Measurements from ENCODE around the gene BCKDK. TPM values are rescaled to one million over a fixed set of nuclear protein-coding genes. Genes with fewer than 3 reads are reported as not detected.
"Not testable (repeated sequence)": the region's sequence is repeated elsewhere in the genome, so short reads cannot be mapped to it uniquely, and the experiment has no call there.

BCKDK gene
- total and polyA plus RNA-seq, 2 donors (not counting 3 experiments of a cell fraction or from before 2014, with no cell fraction given): 57.8 to 78.3 TPM

DNA sequence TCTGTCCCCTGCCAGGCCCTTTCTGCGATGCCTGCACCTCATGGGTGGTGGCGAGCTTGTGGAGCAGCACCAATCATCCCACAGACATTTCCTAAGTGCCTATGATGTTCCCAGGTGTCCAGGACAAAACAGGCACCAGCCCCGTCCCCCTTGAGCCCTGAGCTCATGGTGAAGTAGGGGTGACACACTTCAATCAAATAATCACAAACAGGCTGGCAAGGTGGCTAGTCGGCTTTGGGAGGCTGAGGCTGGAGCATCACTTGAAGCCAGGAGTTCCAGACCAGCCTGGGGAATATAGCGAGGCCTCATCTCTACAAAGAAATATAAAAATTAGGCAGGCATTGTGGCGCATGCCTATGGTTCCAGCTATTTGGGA lies 28.1 kb downstream of the BCKDK start:
- H3K27ac ChIP-seq (ENCODE audit: insufficient read depth, low read depth, low read length): no peak overlapping the region
- H3K4me3 ChIP-seq (replicated peaks in 1 of 3; ENCODE audit: insufficient read depth in 1 of 3, low read depth in 1 of 3, low read length in 3 of 3): no peak overlapping the region
- H4K20me1 ChIP-seq (replicated peaks; ENCODE audit: control insufficient read depth, extremely low read depth, insufficient read depth, low read length): no peaks in the 10 kb centered on the region
- H3K9me1 ChIP-seq (replicated peaks; ENCODE audit: control insufficient read depth, extremely low read depth, insufficient read depth, low read length): no peaks in the 10 kb centered on the region
- BruUV-seq (replicated peaks): no TSS peak
- ChIA-PET POLR2A (interaction anchor here (1.2 kb wide), 1 partner anchor 19 kb away, joined by 6 read pairs; the partner anchor contains the start of gene KAT8), CTCF (interaction anchor here (0.7 to 2.2 kb wide), 3 partner anchors 15 to 19 kb away, joined by 4 to 7 read pairs (median 5); partner anchors contain the start of gene KAT8)
- H3K9ac ChIP-seq (replicated peaks; ENCODE audit: extremely low read depth, insufficient read depth, low read length): no peak overlapping the region
- no peaks in the 10 kb centered on the region for H3K36me3 ChIP-seq (ENCODE audit: control insufficient read depth in 2 of 2, extremely low read depth in 1 of 2, insufficient read depth in 2 of 2, low read length in 2 of 2)
- no peak for TF ChIP-seq GATA2 (IDR thresholded peaks at IDR 0.05; ENCODE audit: insufficient read depth, insufficient read length, low read depth, low read length)
- no peak for TF ChIP-seq MYC (IDR thresholded peaks at IDR 0.05; ENCODE audit: low read depth, low read length)
- no peak for TF ChIP-seq FOS (IDR thresholded peaks at IDR 0.05; ENCODE audit: borderline replicate concordance, insufficient read depth, low read length)
- TF ChIP-seq EZH2 (IDR thresholded peaks at IDR 0.05; ENCODE audit: borderline replicate concordance, low read depth, low read length, severe bottlenecking): no peak
- TF ChIP-seq POLR2AphosphoS5 (IDR thresholded peaks at IDR 0.05; ENCODE audit: insufficient read depth, low read depth, low read length): no peak
- TF ChIP-seq, protein P1, sequence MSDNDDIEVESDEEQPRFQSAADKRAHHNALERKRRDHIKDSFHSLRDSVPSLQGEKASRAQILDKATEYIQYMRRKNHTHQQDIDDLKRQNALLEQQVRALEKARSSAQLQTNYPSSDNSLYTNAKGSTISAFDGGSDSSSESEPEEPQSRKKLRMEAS (IDR thresholded peaks at IDR 0.05; ENCODE audit: insufficient read depth, insufficient read length): no peak
- no peak for TF ChIP-seq CTCF (IDR thresholded peaks at IDR 0.05; ENCODE audit: extremely low read depth in 1 of 2, insufficient read depth in 1 of 2, low read depth in 1 of 2, low read length in 2 of 2)
- TF ChIP-seq JUN (IDR thresholded peaks at IDR 0.05; ENCODE audit: borderline replicate concordance, insufficient read depth, insufficient read length, low read depth): no peak
- no peak for TF ChIP-seq POLR2A (IDR thresholded peaks at IDR 0.05; ENCODE audit: low read depth, low read length)
- dilution Hi-C loops (cut with MboI; ENCODE audit: extremely low pct_ligation_motif_present, low sequenced_read_pairs) (no loop called here), intact Hi-C loops (cut with micrococcal nuclease) (no loop called here)
- FAIRE-seq (no peak), DNase-seq (ENCODE audit: low read depth, low spot score) (no peak)
- no peaks in the 10 kb centered on the region for H3K27me3 ChIP-seq (ENCODE audit: control insufficient read depth in 2 of 2, insufficient read depth in 2 of 2, low read length in 2 of 2)
- no peak overlapping the region for H2AFZ ChIP-seq (ENCODE audit: low read depth, low read length)
- H3K9me3 ChIP-seq (replicated peaks; ENCODE audit: control insufficient read depth, insufficient read depth, low read length): no peaks in the 10 kb centered on the region
- no peak overlapping the region for H3K4me2 ChIP-seq (ENCODE audit: insufficient read depth, low read length)
- H3K4me1 ChIP-seq (ENCODE audit: control insufficient read depth, extremely low read depth, insufficient read depth, low read length): peaks cover 8% of the 10 kb centered on the region
- no peaks in the 10 kb centered on the region for H3K79me2 ChIP-seq (ENCODE audit: control insufficient read depth, insufficient read depth, low read length)

- H4K20me1 ChIP-seq (replicated peaks; ENCODE audit: control insufficient read depth, extremely low read depth, insufficient read depth, low read length); dilution Hi-C loops (cut with MboI; ENCODE audit: extremely low pct_ligation_motif_present, low sequenced_read_pairs); H3K9me1 ChIP-seq (replicated peaks; ENCODE audit: control insufficient read depth, extremely low read depth, insufficient read depth, low read length); H3K27me3 ChIP-seq (ENCODE audit: control insufficient read depth in 2 of 2, insufficient read depth in 2 of 2, low read length in 2 of 2); H3K4me3 ChIP-seq (replicated peaks in 1 of 3; ENCODE audit: insufficient read depth in 1 of 3, low read depth in 1 of 3, low read length in 3 of 3); H3K79me2 ChIP-seq (ENCODE audit: control insufficient read depth, insufficient read depth, low read length); H3K27ac ChIP-seq (ENCODE audit: insufficient read depth, low read depth, low read length); H3K9me3 ChIP-seq (replicated peaks; ENCODE audit: control insufficient read depth, insufficient read depth, low read length); H3K9ac ChIP-seq (replicated peaks; ENCODE audit: extremely low read depth, insufficient read depth, low read length); H3K4me2 ChIP-seq (ENCODE audit: insufficient read depth, low read length); intact Hi-C loops (cut with micrococcal nuclease); DNase-seq (ENCODE audit: low read depth, low spot score); H2AFZ ChIP-seq (ENCODE audit: low read depth, low read length); H3K36me3 ChIP-seq (ENCODE audit: control insufficient read depth in 2 of 2, extremely low read depth in 1 of 2, insufficient read depth in 2 of 2, low read length in 2 of 2); FAIRE-seq; BruUV-seq (replicated peaks): not testable (repeated sequence)
- POLR2A ChIA-PET: interaction anchor here (1.2 kb wide), 1 partner anchor 20 kb away, joined by 6 read pairs; the partner anchor contains the start of gene KAT8
- CTCF ChIA-PET: interaction anchor here (0.7 to 2.2 kb wide), 2 partner anchors 16 to 20 kb away, joined by 4 to 5 read pairs; partner anchors contain the start of gene KAT8
- peaks cover 13% of the 10 kb centered on the region for H3K4me1 ChIP-seq (ENCODE audit: control insufficient read depth, extremely low read depth, insufficient read depth, low read length)
Observed at GRCh38 chr16:31136822-31137499, 28.8 kb downstream of the BCKDK start.

All from endothelial cell of umbilical vein (primary cell).